T-helper 1 cell treated with Interleukin-12 subunit alpha and Interleukin-12 subunit beta and Interleukin-4 antibody, amounts not matched to agents 30 μg/mL and 1 μg/mL, for 36 hours (primary cell): Measurements from ENCODE around the gene MRFAP1.
"Not testable (repeated sequence)": the region's sequence is repeated elsewhere in the genome, so short reads cannot be mapped to it uniquely, and the experiment has no call there.

Source experiments
- H3K27ac Mint-ChIP-seq: one replicate; pipeline ENCODE4 v1.8.0; 2021; ENCODE audit warnings: mild to moderate bottlenecking, mixed read lengths
- H3K27me3 Mint-ChIP-seq: one replicate; pipeline ENCODE4 v1.8.0; 2021; ENCODE audit warnings: low read depth, mixed read lengths
- H3K36me3 Mint-ChIP-seq: one replicate; pipeline ENCODE4 v1.8.0; 2021; ENCODE audit warnings: low read depth, mixed read lengths
- H3K4me1 Mint-ChIP-seq: one replicate; pipeline ENCODE4 v1.8.0; 2021; ENCODE audit warnings: low read depth, mixed read lengths
- H3K4me3 Mint-ChIP-seq: one replicate; pipeline ENCODE4 v1.8.0; 2021; ENCODE audit warnings: mild to moderate bottlenecking, moderate library complexity, mixed read lengths
- H3K9me3 Mint-ChIP-seq: one replicate; pipeline ENCODE4 v1.8.0; 2021; ENCODE audit warnings: mixed read lengths

Gene MRFAP1

DNA sequence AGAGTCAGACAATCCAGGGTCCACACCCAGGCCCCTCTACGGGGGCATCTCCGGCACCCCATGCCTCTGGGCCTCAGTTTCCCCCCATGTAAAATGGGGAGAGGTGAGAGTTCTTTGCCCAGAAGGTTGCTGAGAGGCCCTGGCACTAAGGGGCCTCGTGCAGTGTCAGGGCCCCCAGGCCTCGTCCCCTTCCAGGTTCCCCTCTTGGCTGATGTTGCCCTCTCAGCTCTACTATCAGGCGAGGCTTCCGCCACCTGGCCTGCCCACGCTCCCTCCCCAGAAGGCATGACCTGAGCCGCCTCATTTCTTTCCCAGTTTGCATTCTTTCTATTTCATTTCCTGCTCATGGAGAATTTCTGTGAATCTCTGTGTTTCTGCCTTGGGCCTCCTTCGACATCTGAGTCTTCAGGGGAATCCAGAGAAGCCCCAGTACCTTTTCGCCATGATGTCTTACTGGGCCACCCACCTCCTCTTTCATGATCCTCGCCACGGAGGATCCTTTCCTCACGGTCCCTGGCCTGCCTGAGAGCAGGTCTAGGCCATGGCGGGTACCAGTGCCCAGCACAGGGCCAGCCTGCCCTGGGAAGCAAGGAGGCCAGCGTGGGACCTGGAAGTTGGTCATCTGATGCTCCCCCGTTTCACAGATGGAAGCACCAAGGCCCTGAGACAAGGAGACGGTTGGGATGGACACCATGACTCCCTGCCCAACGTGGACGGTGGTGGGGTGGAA is 21.9 kb upstream of the MRFAP1 start:
- H3K4me1 Mint-ChIP-seq, result peaks cover 2% of the 10 kb centered on the region
- no peaks in the 10 kb centered on the region for H3K9me3 Mint-ChIP-seq
- H3K27ac Mint-ChIP-seq, result no peak overlapping the region
- no peak overlapping the region for H3K4me3 Mint-ChIP-seq
- H3K27me3 Mint-ChIP-seq, result no peaks in the 10 kb centered on the region
- H3K36me3 Mint-ChIP-seq, result peaks cover 24% of the 10 kb centered on the region

DNA sequence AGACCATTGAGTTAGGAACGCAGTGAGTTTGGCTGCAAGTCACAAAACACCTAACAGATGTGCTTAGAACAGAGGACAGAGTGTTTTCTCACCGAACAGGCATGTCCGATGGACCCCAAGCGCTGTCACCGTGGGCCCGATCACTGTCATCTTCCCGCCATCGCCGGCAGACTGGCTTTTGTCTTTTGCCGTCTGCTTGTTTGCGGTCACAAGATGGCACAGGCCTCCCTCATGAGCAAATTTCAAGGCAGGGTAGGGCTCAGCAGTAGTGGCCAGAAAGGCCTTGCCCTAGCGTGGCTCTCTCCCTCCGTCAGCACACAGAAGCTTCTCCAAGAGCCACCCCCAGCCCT is 21.4 kb upstream of the MRFAP1 start:
- H3K4me1 Mint-ChIP-seq, result peaks cover 2% of the 10 kb centered on the region
- no peak overlapping the region for H3K27ac Mint-ChIP-seq
- H3K9me3 Mint-ChIP-seq, result no peaks in the 10 kb centered on the region
- no peaks in the 10 kb centered on the region for H3K27me3 Mint-ChIP-seq
- peaks cover 24% of the 10 kb centered on the region for H3K36me3 Mint-ChIP-seq
- H3K4me3 Mint-ChIP-seq, result no peak overlapping the region

- no peak overlapping the region for H3K27ac Mint-ChIP-seq
- H3K27me3 Mint-ChIP-seq, result no peaks in the 10 kb centered on the region
- no peaks in the 10 kb centered on the region for H3K9me3 Mint-ChIP-seq
- H3K4me3 Mint-ChIP-seq, result no peak overlapping the region
- peaks cover 2% of the 10 kb centered on the region for H3K4me1 Mint-ChIP-seq
- H3K36me3 Mint-ChIP-seq, result peaks cover 24% of the 10 kb centered on the region
Measured at GRCh38 chr4:6619466-6620255, 20.8 kb upstream of the MRFAP1 start.

GRCh38 chr4:6620296-6620695 is 20.2 kb upstream of the MRFAP1 start:
- peaks cover 2% of the 10 kb centered on the region for H3K4me1 Mint-ChIP-seq
- H3K4me3 Mint-ChIP-seq, result no peak overlapping the region
- no peaks in the 10 kb centered on the region for H3K9me3 Mint-ChIP-seq
- H3K27ac Mint-ChIP-seq, result no peak overlapping the region
- H3K36me3 Mint-ChIP-seq, result peaks cover 24% of the 10 kb centered on the region
- no peaks in the 10 kb centered on the region for H3K27me3 Mint-ChIP-seq

DNA sequence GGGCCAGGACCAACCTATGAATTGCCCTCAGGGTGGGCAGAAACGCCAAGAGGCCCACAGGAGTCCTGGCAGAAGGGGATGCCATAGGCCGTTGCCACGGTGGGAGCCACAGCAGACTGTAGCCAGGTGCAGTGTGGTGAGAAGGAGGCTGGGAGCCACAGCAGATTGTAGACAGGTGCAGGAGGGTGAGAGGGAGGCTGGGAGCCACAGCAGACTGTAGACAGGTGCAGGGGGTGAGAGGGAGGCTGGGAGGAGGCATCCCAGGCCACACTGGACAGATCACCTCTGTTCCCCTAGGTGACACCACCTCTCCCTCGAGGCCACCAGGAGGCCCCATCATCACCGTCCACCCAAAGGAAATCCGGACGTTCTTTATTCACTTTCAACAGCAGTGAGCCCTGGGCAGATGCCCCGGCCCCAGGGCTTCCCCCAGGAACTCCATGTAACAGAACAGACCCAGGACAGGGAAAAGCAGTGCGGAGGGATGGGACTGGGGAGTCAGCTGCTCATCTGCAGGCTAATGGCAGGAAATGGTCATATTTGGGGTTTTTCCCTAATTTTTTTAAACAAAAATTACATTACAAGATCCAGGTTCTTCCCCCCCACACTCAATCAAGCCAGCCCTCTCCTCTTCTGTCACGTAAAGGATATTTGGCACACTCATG is 19.5 kb upstream of the MRFAP1 start:
- Mint-ChIP-seq H3K36me3 (peaks cover 23% of the 10 kb centered on the region), H3K9me3 (no peaks in the 10 kb centered on the region), H3K27me3 (no peaks in the 10 kb centered on the region), H3K27ac (no peak overlapping the region), H3K4me3 (no peak overlapping the region), H3K4me1 (peaks cover 2% of the 10 kb centered on the region)

GRCh38 chr4:6621556-6621927 is 18.9 kb upstream of the MRFAP1 start:
- H3K4me1 Mint-ChIP-seq, result peaks cover 2% of the 10 kb centered on the region
- H3K27me3 Mint-ChIP-seq, result no peaks in the 10 kb centered on the region
- H3K27ac Mint-ChIP-seq, result no peak overlapping the region
- H3K36me3 Mint-ChIP-seq, result peaks cover 17% of the 10 kb centered on the region
- H3K4me3 Mint-ChIP-seq, result no peak overlapping the region
- no peaks in the 10 kb centered on the region for H3K9me3 Mint-ChIP-seq

GRCh38 chr4:6622744-6623143 is 17.7 kb upstream of the MRFAP1 start:
- Mint-ChIP-seq H3K36me3 (peaks cover 12% of the 10 kb centered on the region), H3K9me3 (no peaks in the 10 kb centered on the region), H3K4me1 (peaks cover 2% of the 10 kb centered on the region), H3K4me3 (no peak overlapping the region), H3K27ac (no peak overlapping the region), H3K27me3 (no peaks in the 10 kb centered on the region)

DNA sequence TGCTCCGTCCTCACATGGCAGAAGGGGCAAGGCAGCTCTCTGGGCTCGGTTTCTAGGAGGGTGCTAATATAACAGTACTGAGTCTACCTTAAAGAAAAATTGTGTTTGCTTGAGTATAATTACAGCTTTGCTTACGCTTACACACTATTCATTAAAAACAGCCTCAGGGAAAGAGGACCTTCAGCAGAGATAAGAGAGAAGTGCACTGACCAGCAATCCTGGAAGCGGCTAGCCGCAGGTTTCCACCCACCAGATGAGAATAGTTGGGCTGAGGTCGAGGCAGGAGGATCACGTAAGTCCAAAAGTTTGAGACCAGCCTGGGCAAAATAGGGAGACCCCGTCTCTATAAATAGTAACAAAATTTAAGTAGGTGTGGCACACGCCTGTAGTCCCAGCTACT is 15.2 kb upstream of the MRFAP1 start:
- Mint-ChIP-seq H3K36me3 (peaks cover 8% of the 10 kb centered on the region), H3K4me3 (no peak overlapping the region), H3K9me3 (no peaks in the 10 kb centered on the region), H3K27ac (no peak overlapping the region), H3K4me1 (peaks cover 2% of the 10 kb centered on the region), H3K27me3 (no peaks in the 10 kb centered on the region)

- H3K4me3 Mint-ChIP-seq, result no peak overlapping the region
- peaks cover 5% of the 10 kb centered on the region for H3K36me3 Mint-ChIP-seq
- peaks cover 3% of the 10 kb centered on the region for H3K27me3 Mint-ChIP-seq
- H3K27ac Mint-ChIP-seq, result no peak overlapping the region
- peaks cover 2% of the 10 kb centered on the region for H3K4me1 Mint-ChIP-seq
- no peaks in the 10 kb centered on the region for H3K9me3 Mint-ChIP-seq
Measured at GRCh38 chr4:6626066-6626465, 14.4 kb upstream of the MRFAP1 start.

GRCh38 chr4:6627832-6628231 is 12.7 kb upstream of the MRFAP1 start:
- Mint-ChIP-seq H3K4me1 (no peaks in the 10 kb centered on the region), H3K9me3 (no peaks in the 10 kb centered on the region), H3K27ac (no peak overlapping the region), H3K27me3 (peaks cover 3% of the 10 kb centered on the region), H3K36me3 (no peaks in the 10 kb centered on the region), H3K4me3 (no peak overlapping the region)

GRCh38 chr4:6628484-6628883 is 12.0 kb upstream of the MRFAP1 start:
- not testable (repeated sequence) for H3K4me1 Mint-ChIP-seq, H3K4me3 Mint-ChIP-seq, H3K27ac Mint-ChIP-seq, H3K27me3 Mint-ChIP-seq, H3K36me3 Mint-ChIP-seq, H3K9me3 Mint-ChIP-seq

- Mint-ChIP-seq H3K4me3 (no peak overlapping the region), H3K36me3 (no peaks in the 10 kb centered on the region), H3K27ac (no peak overlapping the region), H3K4me1 (peaks cover 5% of the 10 kb centered on the region), H3K9me3 (no peaks in the 10 kb centered on the region), H3K27me3 (peaks cover 3% of the 10 kb centered on the region)
Measured at GRCh38 chr4:6632125-6632524, 8.4 kb upstream of the MRFAP1 start.

- H3K4me3 Mint-ChIP-seq, result no peak overlapping the region
- no peak overlapping the region for H3K27ac Mint-ChIP-seq
- H3K4me1 Mint-ChIP-seq, result peaks cover 5% of the 10 kb centered on the region
- H3K9me3 Mint-ChIP-seq, result peaks cover 4% of the 10 kb centered on the region
- H3K36me3 Mint-ChIP-seq, result no peaks in the 10 kb centered on the region
- peaks cover 3% of the 10 kb centered on the region for H3K27me3 Mint-ChIP-seq
Measured at GRCh38 chr4:6633091-6633906, 7.2 kb upstream of the MRFAP1 start.

GRCh38 chr4:6634746-6635145 is 5.7 kb upstream of the MRFAP1 start:
- H3K9me3 Mint-ChIP-seq, result peaks cover 6% of the 10 kb centered on the region
- no peak overlapping the region for H3K27ac Mint-ChIP-seq
- H3K4me3 Mint-ChIP-seq, result no peak overlapping the region

More at GRCh38 chr4:6634746-6635145, 5.7 kb upstream of the MRFAP1 start:
- Mint-ChIP-seq H3K36me3 (no peaks in the 10 kb centered on the region), H3K4me1 (peaks cover 8% of the 10 kb centered on the region), H3K27me3 (peaks cover 3% of the 10 kb centered on the region)
